Dermis lymphatic vessel endothelial cell (primary cell): ENCODE data around the gene CSTF2T. TPM values are rescaled to one million over a fixed set of nuclear protein-coding genes. Genes with fewer than 3 reads are reported as not detected.

Experiments
- total RNA-seq: library from RNA; depleted of rRNA; stranded (reverse); fragments of >200 nt; gene quantifications from 2 replicates; pipeline ENCODE4 v1.2.1, GENCODE V29; 2014

Gene CSTF2T, protein sequence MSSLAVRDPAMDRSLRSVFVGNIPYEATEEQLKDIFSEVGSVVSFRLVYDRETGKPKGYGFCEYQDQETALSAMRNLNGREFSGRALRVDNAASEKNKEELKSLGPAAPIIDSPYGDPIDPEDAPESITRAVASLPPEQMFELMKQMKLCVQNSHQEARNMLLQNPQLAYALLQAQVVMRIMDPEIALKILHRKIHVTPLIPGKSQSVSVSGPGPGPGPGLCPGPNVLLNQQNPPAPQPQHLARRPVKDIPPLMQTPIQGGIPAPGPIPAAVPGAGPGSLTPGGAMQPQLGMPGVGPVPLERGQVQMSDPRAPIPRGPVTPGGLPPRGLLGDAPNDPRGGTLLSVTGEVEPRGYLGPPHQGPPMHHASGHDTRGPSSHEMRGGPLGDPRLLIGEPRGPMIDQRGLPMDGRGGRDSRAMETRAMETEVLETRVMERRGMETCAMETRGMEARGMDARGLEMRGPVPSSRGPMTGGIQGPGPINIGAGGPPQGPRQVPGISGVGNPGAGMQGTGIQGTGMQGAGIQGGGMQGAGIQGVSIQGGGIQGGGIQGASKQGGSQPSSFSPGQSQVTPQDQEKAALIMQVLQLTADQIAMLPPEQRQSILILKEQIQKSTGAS
- 31.2 and 35.0 TPM in 2 replicates for total RNA-seq

DNA sequence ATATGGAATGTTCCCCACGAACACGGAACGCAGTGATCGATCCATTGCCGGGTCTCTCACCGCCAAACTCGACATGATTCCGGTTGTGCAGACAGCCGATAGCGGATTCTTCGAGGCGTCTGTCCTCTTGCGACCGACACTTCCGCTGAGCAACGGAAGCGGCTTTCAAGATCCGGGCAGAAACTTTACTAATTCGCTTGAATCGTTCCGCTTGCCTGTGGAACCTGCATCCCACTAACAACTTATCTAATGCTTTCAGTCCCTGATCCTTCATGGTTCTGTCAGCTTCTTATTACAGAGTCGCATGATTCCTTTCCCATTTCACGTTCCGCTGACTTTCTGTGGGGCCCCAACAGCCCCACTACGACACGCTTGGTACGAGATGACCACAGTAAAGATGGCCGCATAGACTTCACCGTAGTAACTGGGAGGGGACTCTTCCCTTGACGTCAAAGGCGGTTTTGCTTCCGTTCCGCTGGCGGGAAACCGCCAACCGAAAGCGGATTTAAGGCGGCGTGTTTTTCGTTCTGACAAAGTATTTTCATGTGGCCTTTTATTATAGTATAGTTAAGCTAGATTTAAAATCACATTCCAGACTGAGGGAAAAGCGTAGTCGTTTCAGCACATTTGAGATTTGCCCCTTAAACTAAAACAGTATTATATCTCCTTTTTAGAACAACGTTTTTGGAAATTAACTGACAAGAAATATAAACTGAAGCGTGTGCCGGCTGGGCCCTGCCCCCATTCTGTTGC lies at the start of gene CSTF2T:
CSTF2T (minus strand) TSS at position 121 of the 753 bp plus-strand sequence; CDS start at position 75, 46 bp downstream.

